T-helper 1 cell treated with Interleukin-12 subunit alpha and Interleukin-12 subunit beta and Interleukin-4 antibody, amounts not matched to agents 30 μg/mL and 1 μg/mL, for 36 hours (primary cell): Measurements from ENCODE around the gene ANKRD2.
A peak's percentile ranks its signal among the peaks of the same experiment; 100 is the strongest.

ENCODE experiments used
- H3K27ac Mint-ChIP-seq: one replicate; pipeline ENCODE4 v1.8.0; 2021; ENCODE audit warnings: mild to moderate bottlenecking, mixed read lengths
- H3K27me3 Mint-ChIP-seq: one replicate; pipeline ENCODE4 v1.8.0; 2021; ENCODE audit warnings: low read depth, mixed read lengths
- H3K36me3 Mint-ChIP-seq: one replicate; pipeline ENCODE4 v1.8.0; 2021; ENCODE audit warnings: low read depth, mixed read lengths
- H3K4me1 Mint-ChIP-seq: one replicate; pipeline ENCODE4 v1.8.0; 2021; ENCODE audit warnings: low read depth, mixed read lengths
- H3K4me3 Mint-ChIP-seq: one replicate; pipeline ENCODE4 v1.8.0; 2021; ENCODE audit warnings: mild to moderate bottlenecking, moderate library complexity, mixed read lengths
- H3K9me3 Mint-ChIP-seq: one replicate; pipeline ENCODE4 v1.8.0; 2021; ENCODE audit warnings: mixed read lengths

Gene ANKRD2

GRCh38 chr10:97539523-97540200 is 32.9 kb upstream of the ANKRD2 start:
- Mint-ChIP-seq H3K27me3 (no peaks in the 10 kb centered on the region), H3K27ac (no peak overlapping the region), H3K9me3 (no peaks in the 10 kb centered on the region), H3K36me3 (no peaks in the 10 kb centered on the region), H3K4me1 (peaks cover 13% of the 10 kb centered on the region), H3K4me3 (no peak overlapping the region)

GRCh38 chr10:97540669-97541500 is 31.7 kb upstream of the ANKRD2 start:
- H3K4me3 Mint-ChIP-seq: no peak overlapping the region
- H3K27ac Mint-ChIP-seq: no peak overlapping the region
- no peaks in the 10 kb centered on the region for H3K36me3 Mint-ChIP-seq
- no peaks in the 10 kb centered on the region for H3K27me3 Mint-ChIP-seq
- H3K4me1 Mint-ChIP-seq: peaks cover 13% of the 10 kb centered on the region
- no peaks in the 10 kb centered on the region for H3K9me3 Mint-ChIP-seq

GRCh38 chr10:97542169-97543024 is 30.2 kb upstream of the ANKRD2 start:
- peaks cover 5% of the 10 kb centered on the region for H3K27me3 Mint-ChIP-seq
- H3K4me3 Mint-ChIP-seq: no peak overlapping the region
- peaks cover 13% of the 10 kb centered on the region for H3K4me1 Mint-ChIP-seq
- no peak overlapping the region for H3K27ac Mint-ChIP-seq
- no peaks in the 10 kb centered on the region for H3K36me3 Mint-ChIP-seq
- no peaks in the 10 kb centered on the region for H3K9me3 Mint-ChIP-seq

GRCh38 chr10:97543025-97543546 is 29.5 kb upstream of the ANKRD2 start:
- Mint-ChIP-seq H3K9me3 (no peaks in the 10 kb centered on the region), H3K36me3 (no peaks in the 10 kb centered on the region), H3K27me3 (peaks cover 5% of the 10 kb centered on the region), H3K4me1 (peaks cover 13% of the 10 kb centered on the region), H3K4me3 (peak overlapping the region; percentile 41), H3K27ac (peak overlapping the region; percentile 79)

- H3K4me1 Mint-ChIP-seq: peaks cover 13% of the 10 kb centered on the region
- H3K36me3 Mint-ChIP-seq: no peaks in the 10 kb centered on the region
- no peak overlapping the region for H3K27ac Mint-ChIP-seq
- H3K4me3 Mint-ChIP-seq: no peak overlapping the region
- H3K27me3 Mint-ChIP-seq: peaks cover 5% of the 10 kb centered on the region
- no peaks in the 10 kb centered on the region for H3K9me3 Mint-ChIP-seq
Observed at GRCh38 chr10:97546456-97547270, 25.9 kb upstream of the ANKRD2 start.

- peaks cover 5% of the 10 kb centered on the region for H3K27me3 Mint-ChIP-seq
- H3K4me1 Mint-ChIP-seq: peaks cover 10% of the 10 kb centered on the region
Observed at GRCh38 chr10:97547271-97547600, 25.3 kb upstream of the ANKRD2 start.

GRCh38 chr10:97547962-97548361 is 24.6 kb upstream of the ANKRD2 start:
- H3K27ac Mint-ChIP-seq: no peak overlapping the region
- no peaks in the 10 kb centered on the region for H3K36me3 Mint-ChIP-seq
- no peak overlapping the region for H3K4me3 Mint-ChIP-seq
- peaks cover 5% of the 10 kb centered on the region for H3K27me3 Mint-ChIP-seq
- peaks cover 7% of the 10 kb centered on the region for H3K4me1 Mint-ChIP-seq
- no peaks in the 10 kb centered on the region for H3K9me3 Mint-ChIP-seq

More at GRCh38 chr10:97547271-97547600, 25.3 kb upstream of the ANKRD2 start:
- Mint-ChIP-seq H3K27ac (no peak overlapping the region), H3K4me3 (no peak overlapping the region), H3K9me3 (no peaks in the 10 kb centered on the region), H3K36me3 (no peaks in the 10 kb centered on the region)

GRCh38 chr10:97548828-97549455 is 23.6 kb upstream of the ANKRD2 start:
- peaks cover 5% of the 10 kb centered on the region for H3K27me3 Mint-ChIP-seq
- H3K9me3 Mint-ChIP-seq: no peaks in the 10 kb centered on the region
- no peak overlapping the region for H3K27ac Mint-ChIP-seq
- H3K4me3 Mint-ChIP-seq: no peak overlapping the region
- no peaks in the 10 kb centered on the region for H3K36me3 Mint-ChIP-seq
- peaks cover 2% of the 10 kb centered on the region for H3K4me1 Mint-ChIP-seq

- H3K27me3 Mint-ChIP-seq: peaks cover 5% of the 10 kb centered on the region
- no peaks in the 10 kb centered on the region for H3K36me3 Mint-ChIP-seq
- H3K4me3 Mint-ChIP-seq: no peak overlapping the region
- peaks cover 2% of the 10 kb centered on the region for H3K4me1 Mint-ChIP-seq
- no peak overlapping the region for H3K27ac Mint-ChIP-seq
- no peaks in the 10 kb centered on the region for H3K9me3 Mint-ChIP-seq
Observed at GRCh38 chr10:97549587-97550322, 22.8 kb upstream of the ANKRD2 start.

- H3K27me3 Mint-ChIP-seq: peaks cover 8% of the 10 kb centered on the region
- H3K4me1 Mint-ChIP-seq: peaks cover 2% of the 10 kb centered on the region
- H3K36me3 Mint-ChIP-seq: no peaks in the 10 kb centered on the region
- no peak overlapping the region for H3K27ac Mint-ChIP-seq
- no peak overlapping the region for H3K4me3 Mint-ChIP-seq
- H3K9me3 Mint-ChIP-seq: peaks cover 3% of the 10 kb centered on the region
Observed at GRCh38 chr10:97550336-97551149, 22.0 kb upstream of the ANKRD2 start.

- H3K27me3 Mint-ChIP-seq: peaks cover 12% of the 10 kb centered on the region
- no peaks in the 10 kb centered on the region for H3K36me3 Mint-ChIP-seq
- peaks cover 7% of the 10 kb centered on the region for H3K9me3 Mint-ChIP-seq
- peaks cover 2% of the 10 kb centered on the region for H3K4me1 Mint-ChIP-seq
- no peak overlapping the region for H3K27ac Mint-ChIP-seq
- H3K4me3 Mint-ChIP-seq: no peak overlapping the region
Observed at GRCh38 chr10:97551271-97551670, 21.3 kb upstream of the ANKRD2 start.

- Mint-ChIP-seq H3K36me3 (no peaks in the 10 kb centered on the region), H3K27me3 (peaks cover 11% of the 10 kb centered on the region), H3K4me3 (no peak overlapping the region), H3K27ac (no peak overlapping the region), H3K9me3 (peaks cover 7% of the 10 kb centered on the region), H3K4me1 (peaks cover 2% of the 10 kb centered on the region)
Observed at GRCh38 chr10:97553575-97554031, 19.0 kb upstream of the ANKRD2 start.
